Activated gamma-delta T cell (primary cell): ENCODE results near the gene CA14.
"Not testable (repeated sequence)": the region's sequence is repeated elsewhere in the genome, so short reads cannot be mapped to it uniquely, and the experiment has no call there.

Experiments used
- DNase-seq: peaks from one replicate; lab custom pipeline; 2025; lab: John Stamatoyannopoulos, UW

CA14 gene

GRCh38 chr1:150280138-150280707 lies 22.6 kb downstream of the CA14 start:
- no peak for DNase-seq

GRCh38 chr1:150281221-150281757 lies 23.7 kb downstream of the CA14 start:
- DNase-seq = no peak

GRCh38 chr1:150281758-150282557 lies 24.4 kb downstream of the CA14 start, which contains the start of gene CIART:
CIART (plus strand) TSS chr1:150282554; CDS start chr1:150283268, 714 bp downstream.
- peak; percentile 27 for DNase-seq

DNA sequence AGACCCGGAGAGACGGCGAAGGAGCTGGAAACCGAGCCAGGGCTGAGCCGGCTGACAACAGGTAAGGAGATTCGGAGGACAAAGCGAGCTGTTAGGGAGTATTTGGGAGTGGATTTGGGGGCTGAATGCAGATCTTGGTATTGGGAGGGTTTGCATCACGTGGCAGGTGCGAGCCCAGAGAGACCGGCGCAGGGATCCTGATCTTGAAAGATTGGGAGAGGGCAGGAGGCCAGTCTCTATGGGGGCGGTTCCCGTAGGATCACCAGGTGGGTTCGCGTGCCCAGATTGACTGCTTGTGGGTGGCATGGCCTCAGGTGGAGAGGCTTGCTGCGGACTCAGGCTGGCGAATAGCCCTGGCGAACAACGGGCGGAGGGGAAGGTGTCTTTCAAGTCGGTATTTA lies 25.0 kb downstream of the CA14 start:
- DNase-seq = no peak

- no peak for DNase-seq
These were observed 25.7 kb downstream of the CA14 start for GRCh38 chr1:150283260-150283659.

DNA sequence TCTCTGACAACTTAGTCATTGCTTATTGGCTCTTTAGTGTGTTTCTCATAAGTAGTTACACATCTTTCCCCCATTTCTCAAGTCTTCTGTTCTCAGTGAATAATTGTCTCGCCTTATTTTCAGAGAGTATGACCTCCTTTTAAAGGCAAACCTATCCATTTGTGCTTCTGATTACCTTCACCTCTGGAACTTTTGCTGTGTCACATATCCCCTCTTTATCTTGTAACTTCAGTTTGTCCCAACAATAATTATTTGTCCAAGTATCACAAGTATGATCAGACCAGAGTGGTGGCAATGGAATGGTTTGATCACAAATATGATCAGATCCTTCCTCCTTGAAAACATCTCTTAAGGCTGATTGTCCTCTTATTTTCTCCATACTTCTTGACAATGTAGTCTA lies 30.8 kb downstream of the CA14 start:
- no peak for DNase-seq

DNA sequence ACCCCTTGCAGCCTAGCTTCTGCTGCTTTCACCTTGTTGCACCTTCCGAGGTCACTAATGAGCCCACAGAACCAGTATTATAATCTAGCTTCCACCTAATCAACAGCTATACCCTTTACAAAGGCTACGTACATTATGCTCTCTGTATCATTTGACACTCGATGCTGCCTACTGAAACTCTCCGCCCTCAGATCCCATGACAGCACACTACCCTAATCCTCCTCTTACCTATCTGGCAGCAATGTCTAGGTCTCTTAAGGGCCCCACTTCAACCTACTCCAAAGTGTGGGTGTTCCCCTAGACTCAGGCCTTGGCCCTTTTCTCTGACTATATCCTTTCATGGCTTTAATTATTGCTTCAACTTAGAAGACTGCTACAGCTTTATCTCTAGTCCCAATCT lies 31.2 kb downstream of the CA14 start:
- DNase-seq = no peak

GRCh38 chr1:150293433-150294253 lies 36.1 kb downstream of the CA14 start, which contains the start of gene MRPS21:
MRPS21 (plus strand) TSS chr1:150293861; CDS start chr1:150294367, 506 bp downstream.
- DNase-seq = peak; percentile 32

GRCh38 chr1:150295476-150295875 lies 37.9 kb downstream of the CA14 start:
- DNase-seq = no peak

DNA sequence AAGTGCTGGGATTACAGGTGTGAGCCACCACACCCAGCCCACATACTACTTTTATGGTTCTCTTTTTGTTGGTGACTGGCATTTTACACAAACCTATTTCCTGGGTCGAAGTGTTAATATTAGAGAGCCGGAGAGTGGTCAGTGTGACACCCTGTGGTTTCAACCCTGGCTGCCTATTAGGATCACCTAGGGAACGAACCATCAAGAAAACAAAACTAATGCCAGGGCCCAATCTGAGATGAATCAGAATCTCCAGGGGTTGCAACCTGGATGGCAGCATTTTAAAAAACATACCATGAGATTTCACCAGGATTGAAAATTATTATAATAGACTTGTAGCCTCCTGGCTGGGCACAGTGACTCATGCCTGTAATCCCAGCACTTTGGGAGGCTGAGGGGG lies 42.1 kb downstream of the CA14 start:
- no peak for DNase-seq

GRCh38 chr1:150302338-150302737 lies 44.8 kb downstream of the CA14 start:
- no peak for DNase-seq

DNA sequence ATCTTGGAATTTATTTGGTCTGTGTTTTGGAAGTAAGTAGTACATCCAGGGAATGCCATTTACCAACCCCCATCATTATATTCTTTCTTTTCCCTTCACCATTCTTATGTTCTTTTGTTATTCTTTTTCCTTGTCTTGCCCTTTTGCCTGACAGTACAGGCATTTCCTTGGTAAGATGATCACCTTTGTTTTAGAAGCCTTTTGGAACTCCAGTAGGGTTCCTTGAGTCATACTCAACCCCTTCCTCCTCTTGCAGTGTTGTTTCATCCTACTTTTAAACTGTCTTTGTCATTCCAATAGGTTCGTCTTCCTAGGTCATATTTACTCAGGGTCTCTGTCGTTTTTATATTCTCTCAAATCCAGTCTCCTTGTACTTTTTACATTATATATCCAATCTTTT lies 45.3 kb downstream of the CA14 start:
- DNase-seq = no peak

GRCh38 chr1:150308585-150308984 lies 51.0 kb downstream of the CA14 start:
- not testable (repeated sequence) for DNase-seq

DNA sequence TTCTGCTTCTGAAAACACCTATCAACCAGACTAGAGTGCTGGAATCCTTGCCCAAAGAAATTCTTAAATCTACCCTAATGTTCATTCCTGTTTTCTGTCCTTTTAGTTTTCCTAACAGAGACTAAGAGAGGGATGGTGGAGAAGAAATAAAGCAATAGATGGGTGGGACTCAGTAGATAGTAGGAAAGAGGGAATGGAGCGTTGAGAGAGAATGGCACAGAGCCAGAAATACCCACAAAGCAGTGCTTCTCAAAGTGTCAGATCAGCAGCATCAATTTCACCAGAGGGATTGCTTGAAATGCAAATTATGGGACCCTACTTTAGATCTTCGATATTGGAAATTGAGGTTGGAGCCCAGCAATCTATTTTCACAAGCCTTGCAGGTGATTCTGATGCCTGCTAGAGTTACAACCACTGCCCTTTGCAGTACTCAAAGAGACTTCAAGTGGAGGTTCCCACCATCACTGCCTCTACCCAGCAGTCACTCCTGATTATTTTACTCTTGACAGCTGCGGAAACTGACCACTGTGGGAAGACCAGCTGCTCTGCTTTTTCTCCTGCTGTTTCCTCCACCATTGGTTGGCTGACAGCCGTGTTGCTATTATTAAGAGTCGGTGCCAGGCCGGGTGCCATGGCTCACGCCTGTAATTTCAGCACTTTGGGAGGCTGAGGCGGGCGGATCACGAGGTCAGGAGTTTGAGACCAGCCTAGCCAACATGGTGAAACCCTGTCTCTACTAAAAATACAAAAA lies 52.4 kb downstream of the CA14 start:
- no peak for DNase-seq

DNA sequence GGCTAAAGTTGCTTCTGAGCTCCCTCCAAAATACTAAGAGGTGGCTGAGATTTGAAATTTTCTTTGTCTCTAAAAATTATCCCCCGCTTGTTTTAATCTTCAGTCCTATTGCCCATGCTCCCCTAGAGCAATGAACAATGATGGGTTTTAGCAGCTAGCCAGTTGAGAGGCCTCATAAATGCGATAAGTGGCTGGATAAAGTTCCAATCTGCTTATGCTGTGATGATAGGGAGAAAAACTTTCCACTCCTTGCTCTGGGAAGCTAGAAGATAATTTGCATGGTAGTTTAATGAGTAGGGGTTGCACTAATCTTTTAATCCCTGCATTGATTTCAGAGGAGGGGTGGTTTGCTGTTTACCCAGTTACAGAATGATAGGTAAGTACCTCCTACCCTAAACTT lies 54.2 kb downstream of the CA14 start:
- DNase-seq = no peak
